IPS DF 4.7 (cell line): ENCODE results near the gene TBC1D30.
A peak's percentile ranks its signal among the peaks of the same experiment; 100 is the strongest.
"Not testable (repeated sequence)": the region's sequence is repeated elsewhere in the genome, so short reads cannot be mapped to it uniquely, and the experiment has no call there.

Experiments
- DNase-seq: peaks from one replicate; pipeline ENCODE4 v3.0.0-alpha.2; 2013; ENCODE audit warnings: low spot score; ENCODE audit errors: extremely low read depth

TBC1D30 gene

GRCh38 chr12:64802180-64802775 lies 22.2 kb upstream of the TBC1D30 start:
- DNase-seq: not testable (repeated sequence)

- no peak for DNase-seq
Observed at GRCh38 chr12:64806173-64806572, 18.3 kb upstream of the TBC1D30 start.

- no peak for DNase-seq
Observed at GRCh38 chr12:64806593-64807460, 17.6 kb upstream of the TBC1D30 start.

- no peak for DNase-seq
Observed at GRCh38 chr12:64808110-64808509, 16.3 kb upstream of the TBC1D30 start.

GRCh38 chr12:64810831-64811230 lies 13.6 kb upstream of the TBC1D30 start:
- no peak for DNase-seq

- DNase-seq: no peak
Observed at GRCh38 chr12:64813723-64814122, 10.7 kb upstream of the TBC1D30 start.

GRCh38 chr12:64814432-64814831 lies 10.0 kb upstream of the TBC1D30 start:
- no peak for DNase-seq

GRCh38 chr12:64819816-64820402 lies 4.5 kb upstream of the TBC1D30 start:
- no peak for DNase-seq

GRCh38 chr12:64820593-64820992 lies 3.9 kb upstream of the TBC1D30 start:
- no peak for DNase-seq

GRCh38 chr12:64821116-64821630 lies 3.3 kb upstream of the TBC1D30 start:
- DNase-seq: no peak

- no peak for DNase-seq
Observed at GRCh38 chr12:64824130-64824499, 332 bp upstream of the TBC1D30 start.

- DNase-seq: no peak
Observed at GRCh38 chr12:64825143-64826021, 935 bp downstream of the TBC1D30 start.

GRCh38 chr12:64826234-64826633 lies 1.8 kb downstream of the TBC1D30 start:
- DNase-seq: peak; percentile 68

GRCh38 chr12:64828713-64829112 lies 4.3 kb downstream of the TBC1D30 start:
- DNase-seq: no peak

GRCh38 chr12:64833928-64834327 lies 9.5 kb downstream of the TBC1D30 start:
- DNase-seq: no peak

- no peak for DNase-seq
Observed at GRCh38 chr12:64835901-64836300, 11.5 kb downstream of the TBC1D30 start.

- no peak for DNase-seq
Observed at GRCh38 chr12:64836856-64837255, 12.4 kb downstream of the TBC1D30 start.

GRCh38 chr12:64837427-64837826 lies 13.0 kb downstream of the TBC1D30 start:
- DNase-seq: no peak

- no peak for DNase-seq
Observed at GRCh38 chr12:64840119-64840518, 15.7 kb downstream of the TBC1D30 start.

GRCh38 chr12:64840949-64841717 lies 16.7 kb downstream of the TBC1D30 start:
- no peak for DNase-seq

- not testable (repeated sequence) for DNase-seq
Observed at GRCh38 chr12:64848409-64848808, 24.0 kb downstream of the TBC1D30 start.
